ENCODE measurements around the gene ASB2.

The ASB2 gene

DNA sequence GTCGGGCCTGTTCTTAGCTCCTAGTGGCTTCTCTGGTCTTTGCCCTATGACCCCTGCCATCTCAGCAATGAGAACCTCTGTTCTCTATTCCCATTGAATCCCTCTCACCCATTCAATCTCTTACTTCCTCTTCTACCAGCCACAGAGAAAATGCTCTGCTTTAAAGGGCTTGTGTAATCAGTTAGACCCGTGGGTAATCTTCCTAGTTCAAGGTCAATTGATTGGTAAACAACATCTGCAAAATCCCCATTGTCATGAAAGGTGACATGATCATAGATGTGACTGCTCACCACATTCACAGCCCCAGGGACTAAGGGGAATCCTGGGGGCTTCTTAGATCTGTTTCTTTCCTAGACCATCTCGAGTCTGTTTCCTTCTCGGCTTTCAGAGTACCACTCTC is 13.6 kb upstream of the ASB2 start:
- no peak for DNase-seq (ENCODE audit: low read depth)
- no peak overlapping the region for H3K4me3 ChIP-seq (ENCODE audit: low read depth, low read length)
- TF ChIP-seq, protein P1, sequence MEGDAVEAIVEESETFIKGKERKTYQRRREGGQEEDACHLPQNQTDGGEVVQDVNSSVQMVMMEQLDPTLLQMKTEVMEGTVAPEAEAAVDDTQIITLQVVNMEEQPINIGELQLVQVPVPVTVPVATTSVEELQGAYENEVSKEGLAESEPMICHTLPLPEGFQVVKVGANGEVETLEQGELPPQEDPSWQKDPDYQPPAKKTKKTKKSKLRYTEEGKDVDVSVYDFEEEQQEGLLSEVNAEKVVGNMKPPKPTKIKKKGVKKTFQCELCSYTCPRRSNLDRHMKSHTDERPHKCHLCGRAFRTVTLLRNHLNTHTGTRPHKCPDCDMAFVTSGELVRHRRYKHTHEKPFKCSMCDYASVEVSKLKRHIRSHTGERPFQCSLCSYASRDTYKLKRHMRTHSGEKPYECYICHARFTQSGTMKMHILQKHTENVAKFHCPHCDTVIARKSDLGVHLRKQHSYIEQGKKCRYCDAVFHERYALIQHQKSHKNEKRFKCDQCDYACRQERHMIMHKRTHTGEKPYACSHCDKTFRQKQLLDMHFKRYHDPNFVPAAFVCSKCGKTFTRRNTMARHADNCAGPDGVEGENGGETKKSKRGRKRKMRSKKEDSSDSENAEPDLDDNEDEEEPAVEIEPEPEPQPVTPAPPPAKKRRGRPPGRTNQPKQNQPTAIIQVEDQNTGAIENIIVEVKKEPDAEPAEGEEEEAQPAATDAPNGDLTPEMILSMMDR (conservative IDR thresholded peaks at IDR 0.05; ENCODE audit: low read depth, low read length) = no peak

DNA sequence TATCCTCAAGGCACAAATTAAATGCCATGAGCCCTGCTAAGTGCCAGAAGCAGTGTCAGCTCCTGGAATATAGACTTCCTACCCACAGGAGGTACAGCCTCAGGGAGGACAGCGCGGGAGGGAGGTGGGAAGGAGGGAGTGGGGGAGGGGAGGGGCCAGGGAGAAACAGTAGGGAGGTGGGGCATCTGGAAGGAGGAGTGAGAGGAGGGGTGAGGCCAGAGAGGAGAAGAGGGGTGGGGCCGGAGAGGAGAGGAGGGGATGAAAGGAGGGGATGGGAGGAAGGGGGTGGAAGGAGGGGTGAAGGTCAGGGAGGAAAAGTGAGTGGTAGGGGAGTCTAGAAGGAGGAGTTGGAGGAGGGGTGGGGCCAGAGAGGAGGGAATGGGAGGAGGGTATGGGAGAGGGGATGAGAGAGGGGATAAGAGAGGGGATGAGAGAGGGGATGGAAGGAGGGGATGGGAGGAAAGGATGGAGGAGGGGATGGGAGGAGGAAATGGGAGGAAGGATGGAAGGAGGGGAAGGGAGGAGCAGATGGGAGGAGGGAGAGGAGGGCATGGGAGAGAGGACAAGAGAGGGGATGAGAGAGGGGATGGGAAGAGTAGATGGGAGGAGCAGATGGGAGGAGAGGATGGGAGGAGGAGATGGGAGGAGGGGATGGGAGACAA is 11.6 kb upstream of the ASB2 start:
- TF ChIP-seq, protein P1 (conservative IDR thresholded peaks at IDR 0.05; ENCODE audit: low read depth, low read length) = no peak
- no peak for DNase-seq (ENCODE audit: low read depth)
- no peak overlapping the region for H3K4me3 ChIP-seq (ENCODE audit: low read depth, low read length)

DNA sequence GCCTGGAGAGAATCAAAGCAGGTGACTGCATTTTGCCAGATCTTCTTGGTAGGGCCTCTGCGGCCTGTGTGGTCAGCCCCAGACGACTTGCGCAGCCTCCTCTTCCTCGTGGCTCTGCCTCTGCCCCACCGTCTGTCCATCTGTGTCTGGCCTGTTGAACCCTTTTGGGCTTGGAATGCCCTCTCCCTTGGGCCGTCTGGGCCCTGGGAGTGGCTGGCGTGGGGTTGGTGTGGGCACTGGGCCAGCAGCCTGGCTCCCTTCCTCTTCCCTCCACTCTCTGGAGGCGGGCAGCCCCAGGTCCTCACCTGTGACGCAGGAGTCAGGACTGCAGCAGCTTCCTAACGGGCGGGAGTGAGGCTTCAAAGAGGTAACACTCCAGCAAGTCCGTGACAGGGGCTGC is 11.0 kb upstream of the ASB2 start:
- DNase-seq (ENCODE audit: low read depth) = no peak
- no peak overlapping the region for H3K4me3 ChIP-seq (ENCODE audit: low read depth, low read length)
- TF ChIP-seq, protein P1 (conservative IDR thresholded peaks at IDR 0.05; ENCODE audit: low read depth, low read length) = no peak

DNA sequence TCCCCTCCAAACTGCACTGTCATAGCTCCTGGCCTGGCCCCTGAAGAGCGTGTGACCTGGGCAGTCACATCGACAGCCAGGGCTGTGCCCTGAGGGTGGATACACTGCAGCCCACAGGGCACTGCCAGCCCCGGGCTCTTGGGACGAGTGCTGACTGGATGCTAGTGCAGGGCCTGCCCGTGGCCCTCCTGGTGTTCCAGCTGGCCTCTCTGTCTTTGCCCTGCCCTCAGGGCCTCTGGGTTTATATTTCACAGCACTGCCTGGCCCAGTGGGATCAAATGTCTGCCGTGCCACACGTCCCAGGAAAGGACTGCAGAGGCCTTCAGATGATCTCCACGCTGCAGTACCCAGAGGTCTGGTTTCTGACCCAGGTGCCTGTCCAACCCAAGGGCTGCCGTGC is 10.6 kb upstream of the ASB2 start:
- H3K4me3 ChIP-seq (ENCODE audit: low read depth, low read length) = no peak overlapping the region
- DNase-seq (ENCODE audit: low read depth) = no peak
- TF ChIP-seq, protein P1 (conservative IDR thresholded peaks at IDR 0.05; ENCODE audit: low read depth, low read length) = no peak

DNA sequence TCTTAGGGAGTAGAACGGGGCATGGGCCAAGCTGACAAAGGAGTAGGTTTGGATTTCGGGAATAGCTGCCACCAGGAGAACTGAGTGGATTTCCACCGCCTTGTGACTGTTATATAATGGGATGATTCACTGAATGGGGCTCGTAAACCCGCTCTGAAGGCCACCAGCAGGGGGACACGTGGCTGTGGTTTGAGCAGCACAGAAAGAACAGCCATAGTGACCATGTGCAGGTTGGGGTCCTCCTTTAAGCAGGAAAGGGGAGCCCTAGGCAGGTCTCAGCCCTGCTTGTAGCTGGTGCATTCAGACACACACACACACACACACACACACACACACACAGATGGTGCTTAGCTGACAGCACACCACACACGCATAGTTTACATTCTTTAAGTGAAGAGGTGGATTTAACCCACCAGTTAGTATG is 8.6 kb upstream of the ASB2 start:
- DNase-seq (ENCODE audit: low read depth) = peak; percentile 92
- TF ChIP-seq, protein P1 (conservative IDR thresholded peaks at IDR 0.05; ENCODE audit: low read depth, low read length) = peak; percentile 52

DNA sequence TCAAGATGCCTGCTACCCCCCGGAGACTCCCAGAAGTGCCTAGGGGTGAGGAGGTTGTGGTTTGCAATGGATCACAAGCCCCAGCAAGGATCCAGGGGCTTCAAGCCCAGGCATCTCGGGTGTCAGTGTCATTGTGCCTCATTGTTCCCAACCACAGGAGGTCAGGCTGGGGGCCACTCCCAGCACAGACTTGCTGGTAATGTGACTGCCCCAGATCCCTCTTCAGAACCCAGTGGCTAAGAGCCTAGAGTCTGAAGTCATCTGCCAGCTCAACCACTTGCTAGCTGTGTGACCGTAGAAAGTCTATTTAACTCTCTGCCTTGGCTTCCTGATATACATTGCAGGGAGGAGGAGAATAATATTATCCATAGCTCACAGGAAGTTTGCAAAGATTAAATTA is 7.7 kb upstream of the ASB2 start:
- H3K4me3 ChIP-seq (ENCODE audit: low read depth, low read length) = no peak overlapping the region
- TF ChIP-seq, protein P1 (conservative IDR thresholded peaks at IDR 0.05; ENCODE audit: low read depth, low read length) = no peak
- DNase-seq (ENCODE audit: low read depth) = no peak

More for the DNA sequence above, 8.6 kb upstream of the ASB2 start:
- H3K4me3 ChIP-seq (ENCODE audit: low read depth, low read length) = no peak overlapping the region

Measured in choroid plexus epithelial cell (primary cell).